Lower lobe of right lung (tissue), 2 donors: ENCODE data around the gene ZNF148. TPM values are rescaled to one million over a fixed set of nuclear protein-coding genes. Genes with fewer than 3 reads are reported as not detected.

ENCODE experiments used
- ATAC-seq, 2 donors: fragments of 200-7000 bp; cut with Tn5 transposase; one replicate each; pipeline ENCODE4 v1.9.1; 2020 to 2022; ENCODE audit warnings: mild to moderate bottlenecking in 2 of 2, moderate library complexity in 2 of 2
- DNase-seq: peaks from one replicate; pipeline ENCODE4 v3.0.0-alpha.2; 2020
- H3K27ac ChIP-seq: fragments of 200-600 bp; one replicate; pipeline ENCODE4 v1.8.0; 2022
- H3K27me3 ChIP-seq: fragments of 200-600 bp; one replicate; pipeline ENCODE4 v1.8.0; 2022; ENCODE audit warnings: low read depth
- H3K36me3 ChIP-seq: fragments of 200-600 bp; one replicate; pipeline ENCODE4 v1.8.0; 2022; ENCODE audit warnings: mild to moderate bottlenecking
- H3K4me1 ChIP-seq: fragments of 200-600 bp; one replicate; pipeline ENCODE4 v1.8.0; 2022
- H3K4me3 ChIP-seq: fragments of 200-600 bp; one replicate; pipeline ENCODE4 v1.8.0; 2022; ENCODE audit warnings: mild to moderate bottlenecking
- H3K9me3 ChIP-seq: fragments of 200-600 bp; one replicate; pipeline ENCODE4 v1.8.0; 2022
- intact Hi-C: fragments of 100-400 bp; cut with DNase I; formaldehyde crosslinking; loops from one replicate; pipeline ENCODE4 v1.11.0; 2022
- total RNA-seq: library from RNA; stranded (reverse); fragmentation: NEBNext Ultra II Directional; extraction: Animal tissue kit (Norgen Biotek cat#: 25700); gene quantifications from one replicate; pipeline ENCODE4 v1.2.1, GENCODE V29; 2021
- TF ChIP-seq, protein P1 (sequence below): fragments of 200-600 bp; IDR thresholded peaks from one replicate; pipeline ENCODE4 v1.8.0; 2022; ENCODE audit warnings: antibody characterized with exemption, mild to moderate bottlenecking
- donor health status: DM: no; HTN: yes; CAD: no; lungs with severe emphysema.

Gene ZNF148
- total RNA-seq, 1 donor from 2014 or later = 48.2 TPM

DNA sequence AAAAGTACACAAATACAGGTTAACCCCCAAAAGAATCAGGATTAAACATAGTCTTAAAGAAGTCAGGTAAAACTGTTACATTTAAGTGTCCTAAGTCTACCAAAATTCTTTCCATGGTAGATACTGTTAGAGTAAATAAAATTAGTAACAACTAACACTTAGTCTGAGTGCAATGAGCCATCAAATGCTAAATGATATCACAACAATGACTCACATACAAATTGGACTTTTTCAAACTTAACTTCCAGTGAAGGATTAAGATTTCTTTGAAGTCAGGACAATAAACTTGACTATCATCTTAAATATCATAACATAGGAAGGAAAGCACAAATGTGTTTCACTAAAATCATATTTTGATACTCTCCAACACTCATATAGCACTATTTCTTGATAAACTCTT, 43.9 kb downstream of the ZNF148 start:
- peaks cover 21% of the 10 kb centered on the region for H3K4me1 ChIP-seq
- H3K9me3 ChIP-seq = no peaks in the 10 kb centered on the region
- H3K36me3 ChIP-seq = peaks cover 12% of the 10 kb centered on the region
- TF ChIP-seq, protein P1, sequence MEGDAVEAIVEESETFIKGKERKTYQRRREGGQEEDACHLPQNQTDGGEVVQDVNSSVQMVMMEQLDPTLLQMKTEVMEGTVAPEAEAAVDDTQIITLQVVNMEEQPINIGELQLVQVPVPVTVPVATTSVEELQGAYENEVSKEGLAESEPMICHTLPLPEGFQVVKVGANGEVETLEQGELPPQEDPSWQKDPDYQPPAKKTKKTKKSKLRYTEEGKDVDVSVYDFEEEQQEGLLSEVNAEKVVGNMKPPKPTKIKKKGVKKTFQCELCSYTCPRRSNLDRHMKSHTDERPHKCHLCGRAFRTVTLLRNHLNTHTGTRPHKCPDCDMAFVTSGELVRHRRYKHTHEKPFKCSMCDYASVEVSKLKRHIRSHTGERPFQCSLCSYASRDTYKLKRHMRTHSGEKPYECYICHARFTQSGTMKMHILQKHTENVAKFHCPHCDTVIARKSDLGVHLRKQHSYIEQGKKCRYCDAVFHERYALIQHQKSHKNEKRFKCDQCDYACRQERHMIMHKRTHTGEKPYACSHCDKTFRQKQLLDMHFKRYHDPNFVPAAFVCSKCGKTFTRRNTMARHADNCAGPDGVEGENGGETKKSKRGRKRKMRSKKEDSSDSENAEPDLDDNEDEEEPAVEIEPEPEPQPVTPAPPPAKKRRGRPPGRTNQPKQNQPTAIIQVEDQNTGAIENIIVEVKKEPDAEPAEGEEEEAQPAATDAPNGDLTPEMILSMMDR = no peak
- DNase-seq (no peak), ATAC-seq (no peak)
- H3K27ac ChIP-seq = no peak overlapping the region
- no peaks in the 10 kb centered on the region for H3K27me3 ChIP-seq
- intact Hi-C loops = no loop called here
- no peak overlapping the region for H3K4me3 ChIP-seq

DNA sequence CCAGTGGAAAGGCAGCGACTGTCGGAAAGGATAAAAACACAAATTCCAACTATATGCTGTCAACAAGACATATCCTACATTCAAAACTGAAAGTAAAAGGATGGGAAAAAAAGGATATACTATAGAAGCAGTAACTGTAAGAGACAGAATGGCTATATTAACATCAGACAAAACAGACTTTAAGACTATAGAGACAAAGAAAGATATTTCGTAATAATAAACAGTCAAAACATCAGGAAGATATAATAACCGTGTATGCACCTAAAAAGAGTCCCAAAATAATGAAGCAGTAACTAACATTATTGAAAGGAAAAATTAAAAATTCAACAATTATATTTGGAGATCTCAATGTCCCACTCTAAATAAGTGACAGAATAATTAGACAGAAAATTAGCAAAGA, 48.2 kb downstream of the ZNF148 start:
- TF ChIP-seq, protein P1 = no peak
- intact Hi-C loops = no loop called here
- no peak for ATAC-seq
- Histone ChIP-seq H3K27me3 (no peaks in the 10 kb centered on the region), H3K36me3 (peaks cover 20% of the 10 kb centered on the region), H3K4me1 (no peaks in the 10 kb centered on the region), H3K27ac (no peak overlapping the region), H3K9me3 (no peaks in the 10 kb centered on the region), H3K4me3 (no peak overlapping the region)
- no peak for DNase-seq

DNA sequence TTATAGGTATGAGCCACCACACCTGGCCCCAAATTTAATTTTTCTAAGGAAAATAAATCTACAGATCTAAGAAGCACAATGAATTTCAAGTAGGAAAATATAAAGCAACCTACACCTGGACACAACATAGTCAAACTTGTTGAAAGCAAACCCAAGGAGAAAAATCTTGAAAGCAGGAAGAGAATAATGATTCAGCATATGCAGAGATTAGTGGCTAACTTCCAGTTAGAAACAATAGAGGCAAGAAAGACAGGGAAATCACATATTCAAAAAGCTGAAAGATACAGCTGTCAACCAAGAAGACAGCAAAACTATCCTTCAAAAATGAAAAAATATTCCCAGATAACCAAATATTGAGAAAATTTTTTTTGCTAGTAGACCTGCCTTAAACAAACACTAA, 49.4 kb downstream of the ZNF148 start:
- no peaks in the 10 kb centered on the region for H3K9me3 ChIP-seq
- TF ChIP-seq, protein P1 = no peak
- ATAC-seq (no peak), DNase-seq (no peak)
- no peaks in the 10 kb centered on the region for H3K27me3 ChIP-seq
- intact Hi-C loops = no loop called here
- H3K4me3 ChIP-seq = no peak overlapping the region
- H3K27ac ChIP-seq = no peak overlapping the region
- no peaks in the 10 kb centered on the region for H3K4me1 ChIP-seq
- H3K36me3 ChIP-seq = peaks cover 20% of the 10 kb centered on the region

DNA sequence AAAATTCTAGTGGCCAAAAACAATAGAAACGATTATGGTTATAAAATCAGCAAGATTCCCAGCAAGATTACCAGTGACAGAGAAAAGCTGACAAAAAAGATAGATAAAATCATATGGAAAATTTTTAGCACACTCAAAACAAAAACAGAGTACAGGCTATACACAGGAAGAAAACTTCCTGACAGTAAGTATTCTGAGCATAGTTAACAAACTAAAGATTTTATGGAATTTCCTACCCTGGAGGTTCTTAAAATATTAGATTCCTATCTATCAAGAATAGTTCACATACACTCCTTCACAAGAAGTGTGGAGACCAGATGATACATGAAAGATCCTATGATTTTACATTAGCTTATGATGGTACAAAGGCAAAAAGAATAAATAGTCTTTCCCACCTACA, 50.8 kb downstream of the ZNF148 start:
- ATAC-seq = no peak
- H3K9me3 ChIP-seq = no peaks in the 10 kb centered on the region
- no peak overlapping the region for H3K27ac ChIP-seq
- intact Hi-C loops = no loop called here
- H3K4me1 ChIP-seq = no peaks in the 10 kb centered on the region
- peaks cover 9% of the 10 kb centered on the region for H3K36me3 ChIP-seq
- no peak overlapping the region for H3K4me3 ChIP-seq
- no peaks in the 10 kb centered on the region for H3K27me3 ChIP-seq
- DNase-seq = no peak
- TF ChIP-seq, protein P1 = no peak

DNA sequence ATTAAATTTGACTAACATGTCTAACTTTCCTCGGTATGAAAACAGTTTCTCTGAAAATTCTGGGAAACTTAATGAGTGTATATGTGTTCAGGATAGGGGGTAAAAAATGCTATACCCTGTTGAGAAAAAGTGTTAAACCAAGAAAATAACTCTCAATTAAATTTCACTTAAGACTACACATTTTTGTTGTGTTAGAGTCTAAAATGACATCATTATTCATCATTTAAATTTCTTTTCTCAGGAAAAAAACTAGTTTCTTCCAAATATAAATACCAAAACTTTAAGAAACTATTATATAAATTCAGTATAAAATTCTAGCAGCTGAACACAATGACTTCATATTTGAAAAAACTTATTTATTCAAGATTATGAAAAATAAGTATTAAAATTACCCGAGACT, 52.2 kb downstream of the ZNF148 start:
- H3K4me1 ChIP-seq = no peaks in the 10 kb centered on the region
- H3K27me3 ChIP-seq = no peaks in the 10 kb centered on the region
- H3K9me3 ChIP-seq = no peaks in the 10 kb centered on the region
- intact Hi-C loops = no loop called here
- peaks cover 8% of the 10 kb centered on the region for H3K36me3 ChIP-seq
- ATAC-seq (no peak), DNase-seq (no peak)
- no peak overlapping the region for H3K4me3 ChIP-seq
- TF ChIP-seq, protein P1 = no peak
- H3K27ac ChIP-seq = no peak overlapping the region

DNA sequence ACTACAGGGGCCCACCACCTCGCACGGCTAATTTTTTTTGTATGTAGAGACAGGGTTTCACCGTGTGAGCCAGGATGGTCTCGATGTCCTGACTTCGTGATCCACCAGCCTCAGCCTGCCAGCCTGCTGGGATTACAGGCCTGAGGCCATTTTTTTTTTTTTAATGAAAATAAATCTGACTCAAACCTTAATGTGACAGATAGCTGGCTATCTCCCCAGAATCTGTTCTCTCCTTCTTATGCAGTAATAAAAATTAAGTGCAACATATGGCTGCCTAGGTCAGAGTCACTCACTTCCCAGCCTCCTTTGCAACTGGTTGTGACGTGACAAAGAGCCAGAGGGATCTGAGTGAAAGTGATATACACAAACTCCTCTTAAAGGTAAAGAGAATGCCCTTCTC, 53.0 kb downstream of the ZNF148 start:
- ATAC-seq = no peak
- Histone ChIP-seq H3K9me3 (no peaks in the 10 kb centered on the region), H3K4me3 (no peak overlapping the region), H3K27me3 (no peaks in the 10 kb centered on the region), H3K36me3 (peaks cover 8% of the 10 kb centered on the region), H3K4me1 (no peaks in the 10 kb centered on the region), H3K27ac (no peak overlapping the region)
- no peak for DNase-seq
- TF ChIP-seq, protein P1 = no peak
- intact Hi-C loops = no loop called here
